ENCODE measurements around the gene FGF13. TPM values are rescaled to one million over a fixed set of nuclear protein-coding genes. Genes with fewer than 3 reads are reported as not detected.

FGF13 gene
- total RNA-seq, 4 donors from 2014 or later = 0.60 to 2.1 (median 1.4) TPM

DNA sequence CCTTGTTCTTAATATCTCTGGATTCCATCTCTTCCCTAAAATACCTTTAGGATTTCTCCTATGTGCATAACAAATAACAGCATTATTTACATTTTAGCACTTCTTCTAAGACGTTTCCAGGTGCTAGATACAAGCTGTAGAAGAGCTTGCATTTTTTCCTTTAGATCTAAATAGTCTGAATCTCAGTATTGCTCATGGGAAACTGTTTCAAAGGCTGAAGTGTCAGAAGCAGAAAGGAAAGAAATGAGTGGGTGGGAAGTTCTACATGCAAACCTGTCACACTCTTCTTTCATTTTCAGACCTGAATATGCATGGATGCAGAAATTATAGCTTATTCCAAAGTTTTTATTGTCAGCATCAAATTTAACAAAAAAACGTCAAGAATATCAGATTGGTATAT lies 41.8 kb downstream of the FGF13 start:
- WGBS, 2 donors (ENCODE audit: low coverage in 1 of 2) = 11 to 19% methylated on average over 2 of the region's 2 CpGs
- in situ Hi-C loops (cut with MboI; ENCODE audit: low pct_ligation_motif_present in 1 of 4, low pct_unique_long_range_greater_than_20kb in 1 of 4, low sequenced_read_pairs in 3 of 4) (no loop called here), intact Hi-C loops (cut with DNase I; ENCODE audit: low total_unique reads) (no loop called here)

DNA sequence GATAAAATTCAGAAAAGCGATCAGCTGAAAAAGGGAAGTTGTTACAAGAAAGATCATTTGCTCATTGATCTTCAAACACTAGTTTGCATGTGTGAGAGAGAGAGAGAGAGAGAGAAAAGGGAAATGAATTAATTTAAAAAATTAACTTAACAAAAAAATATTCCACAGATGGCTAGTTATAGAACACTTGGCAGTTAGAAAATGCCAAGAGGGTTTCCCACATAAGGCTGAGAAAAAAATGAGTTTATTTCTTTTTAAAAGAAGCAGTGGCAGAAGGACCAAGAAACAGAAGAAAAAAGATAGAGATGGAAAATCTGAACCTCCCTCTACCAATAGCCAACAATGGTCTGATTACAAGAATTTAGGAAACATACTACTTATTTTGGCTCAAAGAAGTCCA lies 47.1 kb downstream of the FGF13 start:
- 75 to 83% methylated on average over 1 of the region's 1 CpG for WGBS, 2 donors (ENCODE audit: low coverage in 1 of 2)
- no peak for TF ChIP-seq EP300 (IDR thresholded peaks at IDR 0.05; ENCODE audit: low read depth)
- no peak for TF ChIP-seq POLR2A (IDR thresholded peaks at IDR 0.05)
- TF ChIP-seq POLR2AphosphoS5 (IDR thresholded peaks at IDR 0.05) = no peak
- TF ChIP-seq, protein P1, sequence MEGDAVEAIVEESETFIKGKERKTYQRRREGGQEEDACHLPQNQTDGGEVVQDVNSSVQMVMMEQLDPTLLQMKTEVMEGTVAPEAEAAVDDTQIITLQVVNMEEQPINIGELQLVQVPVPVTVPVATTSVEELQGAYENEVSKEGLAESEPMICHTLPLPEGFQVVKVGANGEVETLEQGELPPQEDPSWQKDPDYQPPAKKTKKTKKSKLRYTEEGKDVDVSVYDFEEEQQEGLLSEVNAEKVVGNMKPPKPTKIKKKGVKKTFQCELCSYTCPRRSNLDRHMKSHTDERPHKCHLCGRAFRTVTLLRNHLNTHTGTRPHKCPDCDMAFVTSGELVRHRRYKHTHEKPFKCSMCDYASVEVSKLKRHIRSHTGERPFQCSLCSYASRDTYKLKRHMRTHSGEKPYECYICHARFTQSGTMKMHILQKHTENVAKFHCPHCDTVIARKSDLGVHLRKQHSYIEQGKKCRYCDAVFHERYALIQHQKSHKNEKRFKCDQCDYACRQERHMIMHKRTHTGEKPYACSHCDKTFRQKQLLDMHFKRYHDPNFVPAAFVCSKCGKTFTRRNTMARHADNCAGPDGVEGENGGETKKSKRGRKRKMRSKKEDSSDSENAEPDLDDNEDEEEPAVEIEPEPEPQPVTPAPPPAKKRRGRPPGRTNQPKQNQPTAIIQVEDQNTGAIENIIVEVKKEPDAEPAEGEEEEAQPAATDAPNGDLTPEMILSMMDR (IDR thresholded peaks at IDR 0.05) = no peak
- H3K4me3 ChIP-seq = no peak overlapping the region
- DNase-seq = no peak
- intact Hi-C loops (cut with DNase I; ENCODE audit: low total_unique reads) (no loop called here), in situ Hi-C loops (cut with MboI; ENCODE audit: low pct_ligation_motif_present in 1 of 4, low pct_unique_long_range_greater_than_20kb in 1 of 4, low sequenced_read_pairs in 3 of 4) (no loop called here)
- no peaks in the 10 kb centered on the region for H3K27me3 ChIP-seq
- no peaks in the 10 kb centered on the region for H3K36me3 ChIP-seq
- H3K4me1 ChIP-seq = no peaks in the 10 kb centered on the region
- no peak overlapping the region for H3K27ac ChIP-seq
- no peaks in the 10 kb centered on the region for H3K9me3 ChIP-seq

More for the DNA sequence above, 41.8 kb downstream of the FGF13 start:
- DNase-seq = no peak
- H3K4me1 ChIP-seq = no peaks in the 10 kb centered on the region
- TF ChIP-seq EP300 (IDR thresholded peaks at IDR 0.05; ENCODE audit: low read depth) (no peak), POLR2AphosphoS5 (IDR thresholded peaks at IDR 0.05) (no peak), POLR2A (IDR thresholded peaks at IDR 0.05) (no peak)
- TF ChIP-seq, protein P1 (IDR thresholded peaks at IDR 0.05) = no peak
- no peak overlapping the region for H3K4me3 ChIP-seq
- no peaks in the 10 kb centered on the region for H3K27me3 ChIP-seq
- H3K36me3 ChIP-seq = no peaks in the 10 kb centered on the region
- H3K9me3 ChIP-seq = no peaks in the 10 kb centered on the region
- no peak overlapping the region for H3K27ac ChIP-seq

DNA sequence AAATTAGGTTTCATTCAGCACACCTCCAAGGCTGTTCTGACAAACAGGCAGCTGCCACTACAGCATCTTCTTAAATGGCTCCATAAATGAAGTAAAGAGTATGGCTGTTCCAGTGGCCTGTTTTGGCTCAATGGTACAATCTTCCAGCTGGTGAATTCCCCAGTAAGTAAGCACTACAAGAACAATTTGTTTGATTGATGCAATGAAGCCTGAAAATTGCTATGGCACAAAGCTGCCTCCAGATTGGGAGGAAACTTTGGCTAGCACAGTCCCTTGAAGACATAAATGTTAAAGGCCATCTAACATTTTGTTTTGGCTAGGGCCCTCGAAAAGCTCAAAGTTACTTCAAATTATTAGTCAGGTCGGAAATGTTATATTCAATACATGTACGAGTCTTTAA lies 47.5 kb downstream of the FGF13 start:
- DNase-seq = no peak

DNA sequence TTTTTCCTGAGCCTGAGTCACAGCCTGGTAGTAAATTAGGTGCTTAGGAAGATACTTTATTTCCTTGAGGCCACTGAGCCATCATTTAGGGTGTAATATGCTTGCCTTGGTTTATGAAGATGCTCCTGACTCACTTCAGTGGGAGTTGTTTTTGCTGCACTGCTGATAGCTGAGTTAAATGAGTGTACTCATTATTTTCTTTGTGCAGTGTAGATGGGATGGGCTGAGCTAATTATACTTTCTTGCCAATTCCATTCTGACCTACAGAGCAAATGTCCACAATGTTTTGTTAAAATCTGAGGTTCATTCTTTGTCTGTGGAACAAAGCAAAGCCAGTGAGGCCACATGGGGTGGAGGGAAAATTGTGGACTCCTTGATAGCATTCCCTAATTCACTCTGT lies 60.0 kb downstream of the FGF13 start:
- no peaks in the 10 kb centered on the region for H3K4me1 ChIP-seq
- H3K27ac ChIP-seq = no peak overlapping the region
- TF ChIP-seq, protein P1 (IDR thresholded peaks at IDR 0.05) = no peak
- no peak for TF ChIP-seq POLR2AphosphoS5 (IDR thresholded peaks at IDR 0.05)
- TF ChIP-seq EP300 (IDR thresholded peaks at IDR 0.05; ENCODE audit: low read depth) = no peak
- no peak for TF ChIP-seq POLR2A (IDR thresholded peaks at IDR 0.05)
- H3K27me3 ChIP-seq = no peaks in the 10 kb centered on the region
- H3K9me3 ChIP-seq = no peaks in the 10 kb centered on the region
- no peak overlapping the region for H3K4me3 ChIP-seq
- no peaks in the 10 kb centered on the region for H3K36me3 ChIP-seq
- in situ Hi-C loops (cut with MboI; ENCODE audit: low pct_ligation_motif_present in 1 of 4, low pct_unique_long_range_greater_than_20kb in 1 of 4, low sequenced_read_pairs in 3 of 4) = no loop called here
- no peak for DNase-seq
- intact Hi-C loops (cut with DNase I; ENCODE audit: low total_unique reads) = no loop called here

More for the DNA sequence above, 47.5 kb downstream of the FGF13 start:
- no peaks in the 10 kb centered on the region for H3K36me3 ChIP-seq
- H3K27ac ChIP-seq = no peak overlapping the region
- in situ Hi-C loops (cut with MboI; ENCODE audit: low pct_ligation_motif_present in 1 of 4, low pct_unique_long_range_greater_than_20kb in 1 of 4, low sequenced_read_pairs in 3 of 4) (no loop called here), intact Hi-C loops (cut with DNase I; ENCODE audit: low total_unique reads) (no loop called here)
- no peak for TF ChIP-seq POLR2A (IDR thresholded peaks at IDR 0.05)
- TF ChIP-seq EP300 (IDR thresholded peaks at IDR 0.05; ENCODE audit: low read depth) = no peak
- TF ChIP-seq, protein P1 (IDR thresholded peaks at IDR 0.05) = no peak
- TF ChIP-seq POLR2AphosphoS5 (IDR thresholded peaks at IDR 0.05) = no peak
- H3K9me3 ChIP-seq = no peaks in the 10 kb centered on the region
- H3K4me1 ChIP-seq = no peaks in the 10 kb centered on the region
- no peak overlapping the region for H3K4me3 ChIP-seq
- 50 to 83% methylated on average over 1 to 3 of the region's 3 CpGs for WGBS, 2 donors (ENCODE audit: low coverage in 1 of 2)
- H3K27me3 ChIP-seq = no peaks in the 10 kb centered on the region
